ENCODE measurements around the gene PCGF1.

The PCGF1 gene

GRCh38 chr2:74536166-74536950 lies 28.9 kb upstream of the PCGF1 start:
- DNase-seq: no peak

GRCh38 chr2:74535440-74535965 lies 28.0 kb upstream of the PCGF1 start:
- DNase-seq: no peak

GRCh38 chr2:74534411-74534810 lies 26.9 kb upstream of the PCGF1 start:
- DNase-seq: no peak

GRCh38 chr2:74533464-74533863 lies 26.0 kb upstream of the PCGF1 start:
- DNase-seq: no peak

GRCh38 chr2:74532222-74532621 lies 24.7 kb upstream of the PCGF1 start:
- peak in 1 of 2 donors; percentile 53 for DNase-seq

- DNase-seq: no peak
Observed at GRCh38 chr2:74531666-74532065, 24.2 kb upstream of the PCGF1 start.

- peak; percentile 37 to 65 for DNase-seq
Observed at GRCh38 chr2:74530239-74531187, 23.0 kb upstream of the PCGF1 start.

GRCh38 chr2:74529357-74530238 lies 22.1 kb upstream of the PCGF1 start, which contains the start of the genes AUP1 and HTRA2:
Gene AUP1, minus strand, starts transcription at chr2:74529706. Its CDS starts 77 bp downstream, at chr2:74529629.
Gene HTRA2, plus strand, starts transcription at chr2:74529933. Its CDS starts 74 bp downstream, at chr2:74530007.
- DNase-seq: peak; percentile 100

- DNase-seq: no peak
Observed at GRCh38 chr2:74528600-74529356, 21.3 kb upstream of the PCGF1 start.

- no peak for DNase-seq
Observed at GRCh38 chr2:74527741-74528140, 20.2 kb upstream of the PCGF1 start.

- DNase-seq: no peak
Observed at GRCh38 chr2:74526649-74527230, 19.2 kb upstream of the PCGF1 start.

- peak; percentile 52 to 55 for DNase-seq
Observed at GRCh38 chr2:74525717-74526648, 18.5 kb upstream of the PCGF1 start, which contains the start of gene DQX1. Gene DQX1, minus strand, starts transcription at chr2:74526231. Its CDS starts 502 bp downstream, at chr2:74525729.

GRCh38 chr2:74524955-74525716 lies 17.6 kb upstream of the PCGF1 start:
- DNase-seq: no peak

- no peak for DNase-seq
Observed at GRCh38 chr2:74524005-74524404, 16.5 kb upstream of the PCGF1 start.

GRCh38 chr2:74522516-74522915 lies 15.0 kb upstream of the PCGF1 start:
- DNase-seq: no peak

- no peak for DNase-seq
Observed at GRCh38 chr2:74516650-74517049, 9.2 kb upstream of the PCGF1 start.

- DNase-seq: peak; percentile 58 to 64
Observed at GRCh38 chr2:74515981-74516633, 8.6 kb upstream of the PCGF1 start.

Data from inflammatory macrophage (primary cell).